Measurements from ENCODE around the gene PODXL2. TPM values are rescaled to one million over a fixed set of nuclear protein-coding genes. Genes with fewer than 3 reads are reported as not detected.

The PODXL2 gene
- polyA plus RNA-seq, 1 donor (not counting 4 experiments of a cell fraction or from before 2014, with no cell fraction given), result 1.6 TPM

- Histone ChIP-seq H4K20me1 (ENCODE audit: control insufficient read depth, extremely low read depth, insufficient read depth, low read length) (no peaks in the 10 kb centered on the region), H3K79me2 (ENCODE audit: control insufficient read depth, insufficient read depth, low read length) (no peaks in the 10 kb centered on the region), H3K9me3 (ENCODE audit: control insufficient read depth, low read depth, low read length) (no peaks in the 10 kb centered on the region), H3K27me3 (ENCODE audit: control insufficient read depth, extremely low read depth, insufficient read depth, low read length) (no peaks in the 10 kb centered on the region), H3K4me1 (ENCODE audit: control insufficient read depth, extremely low read depth, insufficient read depth, low read length) (no peaks in the 10 kb centered on the region), H3K27ac (ENCODE audit: control insufficient read depth, insufficient read depth, low read length) (no peak overlapping the region), H2AFZ (ENCODE audit: control insufficient read depth, low read length) (no peak overlapping the region), H3K9ac (ENCODE audit: control insufficient read depth, extremely low read depth, insufficient read depth, low read length) (no peak overlapping the region), H3K4me2 (ENCODE audit: control insufficient read depth, extremely low read depth, insufficient read depth, low read depth, low read length) (no peak overlapping the region), H3K9me1 (ENCODE audit: control insufficient read depth, extremely low read depth, insufficient read depth, low read length) (no peaks in the 10 kb centered on the region), H3K36me3 (ENCODE audit: control insufficient read depth in 2 of 2, extremely low read depth in 1 of 2, insufficient read depth in 2 of 2, low read length in 2 of 2) (peaks cover 0 to 9% of the 10 kb centered on the region in 2 experiments), H3K4me3 (ENCODE audit: control insufficient read depth in 2 of 3, extremely low read depth in 1 of 3, insufficient read depth in 2 of 3, low read depth in 1 of 3, low read length in 3 of 3) (no peak overlapping the region)
- DNase-seq (ENCODE audit: low read depth, low spot score), result no peak
- dilution Hi-C loops (cut with MboI; ENCODE audit: extremely low pct_ligation_motif_present, low sequenced_read_pairs), result no loop called here
- TF ChIP-seq EZH2 (IDR thresholded peaks at IDR 0.05; ENCODE audit: low read length), result no peak
- TF ChIP-seq CTCF (optimal IDR thresholded peaks at IDR 0.05 in 1 of 3, IDR thresholded peaks at IDR 0.05 in 1 of 3, conservative IDR thresholded peaks at IDR 0.05 in 1 of 3; ENCODE audit: extremely low read depth in 1 of 3, insufficient read depth in 2 of 3, low read length in 3 of 3), result no peak
- no peak for FAIRE-seq
Observed at GRCh38 chr3:127620637-127621375, 8.2 kb upstream of the PODXL2 start.

- dilution Hi-C loops (cut with MboI; ENCODE audit: extremely low pct_ligation_motif_present, low sequenced_read_pairs), result no loop called here
- Histone ChIP-seq H4K20me1 (ENCODE audit: control insufficient read depth, extremely low read depth, insufficient read depth, low read length) (no peaks in the 10 kb centered on the region), H2AFZ (ENCODE audit: control insufficient read depth, low read length) (no peak overlapping the region), H3K36me3 (ENCODE audit: control insufficient read depth in 2 of 2, extremely low read depth in 1 of 2, insufficient read depth in 2 of 2, low read length in 2 of 2) (peaks cover 0 to 9% of the 10 kb centered on the region in 2 experiments), H3K79me2 (ENCODE audit: control insufficient read depth, insufficient read depth, low read length) (no peaks in the 10 kb centered on the region), H3K27me3 (ENCODE audit: control insufficient read depth, extremely low read depth, insufficient read depth, low read length) (peaks cover 1% of the 10 kb centered on the region), H3K4me2 (ENCODE audit: control insufficient read depth, extremely low read depth, insufficient read depth, low read depth, low read length) (no peak overlapping the region), H3K4me1 (ENCODE audit: control insufficient read depth, extremely low read depth, insufficient read depth, low read length) (no peaks in the 10 kb centered on the region), H3K27ac (ENCODE audit: control insufficient read depth, insufficient read depth, low read length) (no peak overlapping the region), H3K9ac (ENCODE audit: control insufficient read depth, extremely low read depth, insufficient read depth, low read length) (no peak overlapping the region), H3K9me1 (ENCODE audit: control insufficient read depth, extremely low read depth, insufficient read depth, low read length) (no peaks in the 10 kb centered on the region), H3K4me3 (ENCODE audit: control insufficient read depth in 2 of 3, extremely low read depth in 1 of 3, insufficient read depth in 2 of 3, low read depth in 1 of 3, low read length in 3 of 3) (no peak overlapping the region), H3K9me3 (ENCODE audit: control insufficient read depth, low read depth, low read length) (no peaks in the 10 kb centered on the region)
- no peak for DNase-seq (ENCODE audit: low read depth, low spot score)
- FAIRE-seq, result no peak
- TF ChIP-seq EZH2 (IDR thresholded peaks at IDR 0.05; ENCODE audit: low read length) (no peak), CTCF (optimal IDR thresholded peaks at IDR 0.05 in 1 of 3, IDR thresholded peaks at IDR 0.05 in 1 of 3, conservative IDR thresholded peaks at IDR 0.05 in 1 of 3; ENCODE audit: extremely low read depth in 1 of 3, insufficient read depth in 2 of 3, low read length in 3 of 3) (no peak)
Observed at GRCh38 chr3:127622031-127622430, 7.0 kb upstream of the PODXL2 start.

All from keratinocyte (primary cell).